Spleen (tissue), 7 donors: ENCODE data around the gene TTLL1.

ENCODE experiments used
- POLR2A ChIP-seq, 3 donors: fragments of 450-650 bp; IDR thresholded peaks; one replicate each; pipeline ENCODE4 v1.5.1; 2017; ENCODE audit warnings: antibody characterized with exemption in 3 of 3, mild to moderate bottlenecking in 1 of 3
- POLR2AphosphoS5 ChIP-seq, 3 donors: sonication (generic); formaldehyde crosslinking; IDR thresholded peaks; one replicate each; pipeline ENCODE4 v1.5.1; 2017; ENCODE audit warnings: antibody characterized with exemption in 3 of 3
- TF ChIP-seq, protein P1 (sequence below), 11 experiments: fragments of 200-600 bp in 7 of 11; fragments of 450-650 bp in 4 of 11; sonication (generic) in 4 of 11; IDR thresholded peaks in 8 of 11; conservative IDR thresholded peaks in 3 of 11; 1 replicate in 7 of 11; 2 replicates in 4 of 11; pipeline versions ENCODE4 v1.4.0 to v1.8.0; 2016 to 2021; ENCODE audit warnings: antibody characterized with exemption in 11 of 11, inconsistent platforms in 4 of 11, mild to moderate bottlenecking in 1 of 11
- donor health status: DM: no; HTN: no; CAD: no; lungs with moderate emphysema.
- donor health status: DM: no; HTN: no; CAD: no.
- donor health status: DM: no; HTN: no; CAD: no.

DNA sequence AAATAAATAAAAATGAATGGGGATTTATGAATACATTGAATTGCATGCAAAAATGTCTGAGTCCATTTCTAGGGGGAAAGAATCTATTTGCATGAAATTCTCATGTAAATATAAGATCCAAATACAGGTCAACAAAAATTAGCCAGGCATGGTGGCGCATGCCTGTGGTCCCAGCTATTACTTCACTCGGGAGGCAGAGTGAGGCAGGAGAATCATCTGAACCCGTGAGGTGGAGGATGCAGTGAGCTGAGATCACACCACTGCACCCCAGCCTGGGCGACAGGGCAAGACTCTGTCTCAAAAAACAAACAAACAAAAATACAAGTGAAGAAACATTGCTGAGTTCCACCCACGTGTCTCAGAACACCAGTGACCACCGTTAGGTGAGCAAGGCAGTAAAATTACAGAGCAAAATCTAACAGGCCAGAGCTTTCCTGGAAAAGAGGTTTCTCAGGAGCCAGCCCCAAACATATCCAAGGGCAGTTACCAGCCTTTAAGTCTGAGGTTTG, 91.6 kb downstream of the TTLL1 start:
- TF ChIP-seq, protein P1, sequence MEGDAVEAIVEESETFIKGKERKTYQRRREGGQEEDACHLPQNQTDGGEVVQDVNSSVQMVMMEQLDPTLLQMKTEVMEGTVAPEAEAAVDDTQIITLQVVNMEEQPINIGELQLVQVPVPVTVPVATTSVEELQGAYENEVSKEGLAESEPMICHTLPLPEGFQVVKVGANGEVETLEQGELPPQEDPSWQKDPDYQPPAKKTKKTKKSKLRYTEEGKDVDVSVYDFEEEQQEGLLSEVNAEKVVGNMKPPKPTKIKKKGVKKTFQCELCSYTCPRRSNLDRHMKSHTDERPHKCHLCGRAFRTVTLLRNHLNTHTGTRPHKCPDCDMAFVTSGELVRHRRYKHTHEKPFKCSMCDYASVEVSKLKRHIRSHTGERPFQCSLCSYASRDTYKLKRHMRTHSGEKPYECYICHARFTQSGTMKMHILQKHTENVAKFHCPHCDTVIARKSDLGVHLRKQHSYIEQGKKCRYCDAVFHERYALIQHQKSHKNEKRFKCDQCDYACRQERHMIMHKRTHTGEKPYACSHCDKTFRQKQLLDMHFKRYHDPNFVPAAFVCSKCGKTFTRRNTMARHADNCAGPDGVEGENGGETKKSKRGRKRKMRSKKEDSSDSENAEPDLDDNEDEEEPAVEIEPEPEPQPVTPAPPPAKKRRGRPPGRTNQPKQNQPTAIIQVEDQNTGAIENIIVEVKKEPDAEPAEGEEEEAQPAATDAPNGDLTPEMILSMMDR (IDR thresholded peaks at IDR 0.05 in 8 of 11, conservative IDR thresholded peaks at IDR 0.05 in 3 of 11), result no peak
- TF ChIP-seq POLR2A (IDR thresholded peaks at IDR 0.05) (no peak), POLR2AphosphoS5 (IDR thresholded peaks at IDR 0.05) (no peak)
